ENCODE data around the gene KRTAP12-1. TPM values are rescaled to one million over a fixed set of nuclear protein-coding genes. Genes with fewer than 3 reads are reported as not detected.

KRTAP12-1 gene
- total and polyA plus RNA-seq, 9 of the 15 experiments (the other 6 are each of a cell fraction or from before 2014, with no cell fraction given), result not detected

DNA sequence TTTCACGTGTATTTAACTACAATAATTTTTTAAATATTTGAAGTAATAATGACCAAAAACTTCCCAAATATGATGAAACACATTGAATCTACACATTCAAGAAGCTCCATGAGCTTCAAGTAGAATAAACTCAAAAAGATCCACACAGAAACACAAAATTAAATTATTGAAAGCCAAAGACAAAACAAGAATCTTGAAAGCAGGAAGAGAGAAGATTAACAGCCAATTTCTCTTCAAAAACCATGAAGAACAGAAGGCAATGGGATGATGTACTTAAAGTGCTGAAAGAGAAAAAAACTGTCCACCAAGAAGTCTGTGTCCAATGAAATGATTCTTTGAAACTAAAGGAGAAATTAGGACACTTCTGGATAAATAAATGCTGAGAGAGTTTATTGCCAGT is 49.9 kb downstream of the KRTAP12-1 start:
- WGBS (ENCODE audit: insufficient coverage, low coverage, missing lambda C conversion rate), result 0% methylated on average over 1 of the region's 1 CpG
- POLR2A ChIA-PET, result no interaction called here
- in situ Hi-C loops (cut with MboI) (no loop called here), intact Hi-C loops (cut with micrococcal nuclease) (no loop called here)
- Histone ChIP-seq H3K4me1 (replicated peaks in 1 of 2; ENCODE audit: control insufficient read depth in 2 of 2, insufficient read depth in 2 of 2, low read length in 2 of 2) (no peaks in the 10 kb centered on the region), H3K9me1 (ENCODE audit: control insufficient read depth, insufficient read depth, low read length) (no peaks in the 10 kb centered on the region), H3K36me3 (ENCODE audit: control insufficient read depth, insufficient read depth, low read length) (no peaks in the 10 kb centered on the region), H3K27me3 (ENCODE audit: control insufficient read depth in 2 of 2, insufficient read depth in 2 of 2, low read length in 2 of 2) (peaks cover 0 to 12% of the 10 kb centered on the region in 2 experiments; a peak in 2 of 5 replicates), H3K9ac (ENCODE audit: insufficient read depth in 1 of 2, low read depth in 2 of 2, low read length in 2 of 2) (no peak overlapping the region), H3K79me2 (ENCODE audit: control insufficient read depth, insufficient read depth, low read length) (no peaks in the 10 kb centered on the region), H3K4me3 (no peak overlapping the region), H3K27ac (ENCODE audit: extremely low read depth, low read depth, low read length) (no peak overlapping the region), H3K9me3 (replicated peaks; ENCODE audit: control insufficient read depth, insufficient read depth, low read depth, low read length) (peaks cover 5% of the 10 kb centered on the region; the same call in 1 of the 2 replicates), H2AFZ (ENCODE audit: low read depth, low read length) (no peak overlapping the region), H4K20me1 (replicated peaks; ENCODE audit: control insufficient read depth, insufficient read depth, low read length) (no peaks in the 10 kb centered on the region), H3K4me2 (ENCODE audit: insufficient read depth, low read length) (no peak overlapping the region)
- no peak for ATAC-seq
- TF ChIP-seq TRIM28 (IDR thresholded peaks at IDR 0.05), result peak; percentile 84
- TF ChIP-seq, protein P1, sequence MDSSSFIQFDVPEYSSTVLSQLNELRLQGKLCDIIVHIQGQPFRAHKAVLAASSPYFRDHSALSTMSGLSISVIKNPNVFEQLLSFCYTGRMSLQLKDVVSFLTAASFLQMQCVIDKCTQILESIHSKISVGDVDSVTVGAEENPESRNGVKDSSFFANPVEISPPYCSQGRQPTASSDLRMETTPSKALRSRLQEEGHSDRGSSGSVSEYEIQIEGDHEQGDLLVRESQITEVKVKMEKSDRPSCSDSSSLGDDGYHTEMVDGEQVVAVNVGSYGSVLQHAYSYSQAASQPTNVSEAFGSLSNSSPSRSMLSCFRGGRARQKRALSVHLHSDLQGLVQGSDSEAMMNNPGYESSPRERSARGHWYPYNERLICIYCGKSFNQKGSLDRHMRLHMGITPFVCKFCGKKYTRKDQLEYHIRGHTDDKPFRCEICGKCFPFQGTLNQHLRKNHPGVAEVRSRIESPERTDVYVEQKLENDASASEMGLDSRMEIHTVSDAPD (CRISPR knock-in tag; IDR thresholded peaks at IDR 0.05), result no peak
- TF ChIP-seq KAT2B (IDR thresholded peaks at IDR 0.05; ENCODE audit: low read depth, low read length), result no peak
- 0 out of 3 replicates have a peak, but pooled peaks of 1 of the 2 experiments have one; percentile 70 for TF ChIP-seq CBX3 (IDR thresholded peaks at IDR 0.05; ENCODE audit: borderline replicate concordance in 1 of 2, low read length in 2 of 2)
- TF ChIP-seq, protein P2, sequence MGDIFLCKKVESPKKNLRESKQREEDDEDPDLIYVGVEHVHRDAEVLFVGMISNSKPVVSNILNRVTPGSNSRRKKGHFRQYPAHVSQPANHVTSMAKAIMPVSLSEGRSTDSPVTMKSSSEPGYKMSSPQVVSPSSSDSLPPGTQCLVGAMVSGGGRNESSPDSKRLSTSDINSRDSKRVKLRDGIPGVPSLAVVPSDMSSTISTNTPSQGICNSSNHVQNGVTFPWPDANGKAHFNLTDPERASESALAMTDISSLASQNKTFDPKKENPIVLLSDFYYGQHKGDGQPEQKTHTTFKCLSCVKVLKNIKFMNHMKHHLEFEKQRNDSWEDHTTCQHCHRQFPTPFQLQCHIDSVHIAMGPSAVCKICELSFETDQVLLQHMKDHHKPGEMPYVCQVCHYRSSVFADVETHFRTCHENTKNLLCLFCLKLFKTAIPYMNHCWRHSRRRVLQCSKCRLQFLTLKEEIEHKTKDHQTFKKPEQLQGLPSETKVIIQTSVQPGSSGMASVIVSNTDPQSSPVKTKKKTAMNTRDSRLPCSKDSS (IDR thresholded peaks at IDR 0.05; ENCODE audit: low read depth, partially characterized antibody), result peak; percentile 50
- no peak for DNase-seq (ENCODE audit: extremely low read depth in 1 of 4, low spot score in 3 of 4)
- BruUV-seq (replicated peaks), result no TSS peak
- CTCF ChIA-PET (ENCODE audit: low intra/inter-chr PET ratio), result no interaction called here
- peak; percentile 26 for FAIRE-seq

Small RNA genes lying within 50 kb of the gene (small RNA-seq; reads per million reads assigned to genes)
- not detected for gene KRTAP12-6P

Other genes with a start within 250 kb of the KRTAP12-1 start
Only the 7 nearest of the 21 such genes appear.
- gene KRTAP10-10, start 44.8 kb downstream of the KRTAP12-1 start, total RNA-seq (2014; rRNA removed), result not detected in 2 replicates
- gene KRTAP10-10, start 44.8 kb downstream of the KRTAP12-1 start, total RNA-seq (2014; rRNA removed; fragmentation: Illumina TruSeq; extraction: Trizol), result not detected in 2 replicates
- not detected in 2 replicates for gene KRTAP10-10, start 44.8 kb downstream of the KRTAP12-1 start, total RNA-seq (2015; rRNA removed; fragmentation: Illumina TruSeq; extraction: Trizol)
- gene KRTAP10-10, start 44.8 kb downstream of the KRTAP12-1 start, total RNA-seq (2021), result not detected in 2 replicates
- not detected in 2 replicates for gene KRTAP10-10, start 44.8 kb downstream of the KRTAP12-1 start, polyA plus RNA-seq (2011; rRNA removed)
- gene KRTAP10-10, start 44.8 kb downstream of the KRTAP12-1 start, polyA plus RNA-seq (2014; fragmentation: Illumina TruSeq; extraction: Trizol), result not detected in 2 replicates
- not detected for gene KRTAP10-10, start 44.8 kb downstream of the KRTAP12-1 start, polyA plus RNA-seq (2014; fragmentation: Nextera tagmentation; extraction: Ambion mirVana)
- gene KRTAP10-10, start 44.8 kb downstream of the KRTAP12-1 start, polyA plus RNA-seq (2014; rRNA removed), result not detected in 2 replicates
- gene KRTAP10-11, start 35.7 kb downstream of the KRTAP12-1 start, total RNA-seq (2014; rRNA removed), result not detected in 2 replicates
- gene KRTAP10-11, start 35.7 kb downstream of the KRTAP12-1 start, total RNA-seq (2014; rRNA removed; fragmentation: Illumina TruSeq; extraction: Trizol), result not detected in 2 replicates
- not detected in 2 replicates for gene KRTAP10-11, start 35.7 kb downstream of the KRTAP12-1 start, total RNA-seq (2015; rRNA removed; fragmentation: Illumina TruSeq; extraction: Trizol)
- gene KRTAP10-11, start 35.7 kb downstream of the KRTAP12-1 start, total RNA-seq (2021), result not detected in 2 replicates
- not detected in 2 replicates for gene KRTAP10-11, start 35.7 kb downstream of the KRTAP12-1 start, polyA plus RNA-seq (2011; rRNA removed)
- gene KRTAP10-11, start 35.7 kb downstream of the KRTAP12-1 start, polyA plus RNA-seq (2014; fragmentation: Illumina TruSeq; extraction: Trizol), result not detected in 2 replicates
- gene KRTAP10-11, start 35.7 kb downstream of the KRTAP12-1 start, polyA plus RNA-seq (2014; fragmentation: Nextera tagmentation; extraction: Ambion mirVana), result not detected
- gene KRTAP10-11, start 35.7 kb downstream of the KRTAP12-1 start, polyA plus RNA-seq (2014; rRNA removed), result not detected in 2 replicates
- gene KRTAP12-4, start 27.5 kb downstream of the KRTAP12-1 start, total RNA-seq (2014; rRNA removed), result not detected in 2 replicates
- gene KRTAP12-4, start 27.5 kb downstream of the KRTAP12-1 start, total RNA-seq (2014; rRNA removed; fragmentation: Illumina TruSeq; extraction: Trizol), result not detected in 2 replicates
- not detected in 2 replicates for gene KRTAP12-4, start 27.5 kb downstream of the KRTAP12-1 start, total RNA-seq (2015; rRNA removed; fragmentation: Illumina TruSeq; extraction: Trizol)
- not detected in 2 replicates for gene KRTAP12-4, start 27.5 kb downstream of the KRTAP12-1 start, total RNA-seq (2021)
- gene KRTAP12-4, start 27.5 kb downstream of the KRTAP12-1 start, polyA plus RNA-seq (2011; rRNA removed), result not detected in 2 replicates
- not detected in 2 replicates for gene KRTAP12-4, start 27.5 kb downstream of the KRTAP12-1 start, polyA plus RNA-seq (2014; fragmentation: Illumina TruSeq; extraction: Trizol)
- gene KRTAP12-4, start 27.5 kb downstream of the KRTAP12-1 start, polyA plus RNA-seq (2014; fragmentation: Nextera tagmentation; extraction: Ambion mirVana), result not detected
- not detected in 2 replicates for gene KRTAP12-4, start 27.5 kb downstream of the KRTAP12-1 start, polyA plus RNA-seq (2014; rRNA removed)
- not detected in 2 replicates for gene KRTAP12-3, start 24.2 kb downstream of the KRTAP12-1 start, total RNA-seq (2014; rRNA removed)
- not detected in 2 replicates for gene KRTAP12-3, start 24.2 kb downstream of the KRTAP12-1 start, total RNA-seq (2014; rRNA removed; fragmentation: Illumina TruSeq; extraction: Trizol)
- gene KRTAP12-3, start 24.2 kb downstream of the KRTAP12-1 start, total RNA-seq (2015; rRNA removed; fragmentation: Illumina TruSeq; extraction: Trizol), result not detected in 2 replicates
- gene KRTAP12-3, start 24.2 kb downstream of the KRTAP12-1 start, total RNA-seq (2021), result not detected in 2 replicates
- not detected in 2 replicates for gene KRTAP12-3, start 24.2 kb downstream of the KRTAP12-1 start, polyA plus RNA-seq (2011; rRNA removed)
- gene KRTAP12-3, start 24.2 kb downstream of the KRTAP12-1 start, polyA plus RNA-seq (2014; fragmentation: Illumina TruSeq; extraction: Trizol), result not detected in 2 replicates
- not detected for gene KRTAP12-3, start 24.2 kb downstream of the KRTAP12-1 start, polyA plus RNA-seq (2014; fragmentation: Nextera tagmentation; extraction: Ambion mirVana)
- gene KRTAP12-3, start 24.2 kb downstream of the KRTAP12-1 start, polyA plus RNA-seq (2014; rRNA removed), result not detected in 2 replicates
- not detected in 2 replicates for gene KRTAP12-2, start 15.2 kb downstream of the KRTAP12-1 start, total RNA-seq (2014; rRNA removed)
- not detected in 2 replicates for gene KRTAP12-2, start 15.2 kb downstream of the KRTAP12-1 start, total RNA-seq (2014; rRNA removed; fragmentation: Illumina TruSeq; extraction: Trizol)
- gene KRTAP12-2, start 15.2 kb downstream of the KRTAP12-1 start, total RNA-seq (2015; rRNA removed; fragmentation: Illumina TruSeq; extraction: Trizol), result not detected in 2 replicates
- not detected in 2 replicates for gene KRTAP12-2, start 15.2 kb downstream of the KRTAP12-1 start, total RNA-seq (2021)
- not detected in 2 replicates for gene KRTAP12-2, start 15.2 kb downstream of the KRTAP12-1 start, polyA plus RNA-seq (2011; rRNA removed)
- not detected in 2 replicates for gene KRTAP12-2, start 15.2 kb downstream of the KRTAP12-1 start, polyA plus RNA-seq (2014; fragmentation: Illumina TruSeq; extraction: Trizol)
- not detected for gene KRTAP12-2, start 15.2 kb downstream of the KRTAP12-1 start, polyA plus RNA-seq (2014; fragmentation: Nextera tagmentation; extraction: Ambion mirVana)
- gene KRTAP12-2, start 15.2 kb downstream of the KRTAP12-1 start, polyA plus RNA-seq (2014; rRNA removed), result not detected in 2 replicates
- gene KRTAP10-12, start 15.0 kb upstream of the KRTAP12-1 start, total RNA-seq (2014; rRNA removed), result not detected in 2 replicates
- not detected in 2 replicates for gene KRTAP10-12, start 15.0 kb upstream of the KRTAP12-1 start, total RNA-seq (2014; rRNA removed; fragmentation: Illumina TruSeq; extraction: Trizol)
- gene KRTAP10-12, start 15.0 kb upstream of the KRTAP12-1 start, total RNA-seq (2015; rRNA removed; fragmentation: Illumina TruSeq; extraction: Trizol), result not detected in 2 replicates
- gene KRTAP10-12, start 15.0 kb upstream of the KRTAP12-1 start, total RNA-seq (2021), result not detected in 2 replicates
- gene KRTAP10-12, start 15.0 kb upstream of the KRTAP12-1 start, polyA plus RNA-seq (2011; rRNA removed), result not detected in 2 replicates
- not detected in 2 replicates for gene KRTAP10-12, start 15.0 kb upstream of the KRTAP12-1 start, polyA plus RNA-seq (2014; fragmentation: Illumina TruSeq; extraction: Trizol)
- not detected for gene KRTAP10-12, start 15.0 kb upstream of the KRTAP12-1 start, polyA plus RNA-seq (2014; fragmentation: Nextera tagmentation; extraction: Ambion mirVana)
- not detected in 2 replicates for gene KRTAP10-12, start 15.0 kb upstream of the KRTAP12-1 start, polyA plus RNA-seq (2014; rRNA removed)
- not detected in 2 replicates for gene TSPEAR, start 29.4 kb upstream of the KRTAP12-1 start, total RNA-seq (2014; rRNA removed)
- not detected in 2 replicates for gene TSPEAR, start 29.4 kb upstream of the KRTAP12-1 start, total RNA-seq (2014; rRNA removed; fragmentation: Illumina TruSeq; extraction: Trizol)
- not detected in 2 replicates for gene TSPEAR, start 29.4 kb upstream of the KRTAP12-1 start, total RNA-seq (2015; rRNA removed; fragmentation: Illumina TruSeq; extraction: Trizol)
- gene TSPEAR, start 29.4 kb upstream of the KRTAP12-1 start, total RNA-seq (2021), result not detected in 2 replicates
- gene TSPEAR, start 29.4 kb upstream of the KRTAP12-1 start, polyA plus RNA-seq (2011; rRNA removed), result not detected in 2 replicates
- not detected in 2 replicates for gene TSPEAR, start 29.4 kb upstream of the KRTAP12-1 start, polyA plus RNA-seq (2014; fragmentation: Illumina TruSeq; extraction: Trizol)
- not detected for gene TSPEAR, start 29.4 kb upstream of the KRTAP12-1 start, polyA plus RNA-seq (2014; fragmentation: Nextera tagmentation; extraction: Ambion mirVana)
- not detected in 2 replicates for gene TSPEAR, start 29.4 kb upstream of the KRTAP12-1 start, polyA plus RNA-seq (2014; rRNA removed)